K562 (cell line): Measurements from ENCODE around the gene PIN4. TPM values are rescaled to one million over a fixed set of nuclear protein-coding genes. Genes with fewer than 3 reads are reported as not detected.
"Not testable (repeated sequence)": the region's sequence is repeated elsewhere in the genome, so short reads cannot be mapped to it uniquely, and the experiment has no call there.

ENCODE experiments used
- ATAC-seq: fragments of 200-7000 bp; cut with Tn5 transposase; 3 replicates; pipeline ENCODE4 v1.9.1; 2020; ENCODE audit warnings: moderate library complexity
- BruUV-seq: library from RNA; stranded (reverse); fragments of 400-500 nt; replicated peaks from 2 replicates; lab custom pipeline; 2021; lab: Mats Ljungman, UMichigan
- CTCF ChIA-PET: fragments of 300-600 bp; formaldehyde crosslinking; extraction: SDS; loops from one replicate; lab custom pipeline; 2021; ENCODE audit warnings: low intra/inter-chr PET ratio; lab: Yijun Ruan, JAX
- POLR2A ChIA-PET: fragments of 300-600, 350-650 bp; sonication (Branson Sonifier 250); formaldehyde crosslinking; extraction: SDS; loops from one replicate; lab custom pipeline; 2021; ENCODE audit warnings: antibody characterized with exemption, inconsistent platforms; lab: Yijun Ruan, JAX
- DNase-seq, 4 experiments: peaks; one replicate each; pipeline versions ENCODE4 v3.0.0 to v3.0.0-alpha.2; 2011 to 2018; ENCODE audit warnings: low spot score in 3 of 4, mixed read lengths in 3 of 4; ENCODE audit errors: extremely low read depth in 1 of 4
- FAIRE-seq: peaks from 2 replicates; lab custom pipeline; 2011; peaks lifted over from hg19 to GRCh38; lab: Jason Lieb, UNC
- H2AFZ ChIP-seq: 2 replicates; pipeline ENCODE4 v1.6.0; 2011; ENCODE audit warnings: low read depth, low read length, control low read depth, inconsistent platforms
- H3K27ac ChIP-seq: fragments of 200-600 bp; 3 replicates; pipeline ENCODE4 v1.8.0; 2011; ENCODE audit warnings: low read depth, mild to moderate bottlenecking, control low read depth, inconsistent platforms, low read length, moderate library complexity, mixed read lengths; ENCODE audit errors: extremely low read depth
- H3K27me3 ChIP-seq, 2 experiments: fragments of 300-600 bp in 1 of 2; 2 replicates in 1 of 2; 3 replicates in 1 of 2; pipeline versions ENCODE4 v1.6.0 to v1.8.0; 2011; ENCODE audit warnings: inconsistent platforms in 2 of 2, low read length in 2 of 2, mild to moderate bottlenecking in 1 of 2, mixed read lengths in 1 of 2, moderate library complexity in 1 of 2; ENCODE audit not compliant: control insufficient read depth in 2 of 2, insufficient read depth in 2 of 2
- H3K36me3 ChIP-seq: fragments of 300-600 bp; 3 replicates; pipeline ENCODE4 v1.8.0; 2011; ENCODE audit warnings: mild to moderate bottlenecking, low read length, inconsistent platforms; ENCODE audit not compliant: control insufficient read depth, insufficient read depth
- H3K4me1 ChIP-seq, 2 experiments: fragments of 200-600 bp in 1 of 2; replicated peaks in 1 of 2; 2 replicates in 1 of 2; 3 replicates in 1 of 2; pipeline versions ENCODE4 v1.5.1 to v1.8.0; 2011; ENCODE audit warnings: inconsistent platforms in 2 of 2, low read length in 2 of 2, mild to moderate bottlenecking in 1 of 2, mixed read lengths in 1 of 2, moderate library complexity in 1 of 2; ENCODE audit not compliant: control insufficient read depth in 2 of 2, insufficient read depth in 2 of 2
- H3K4me2 ChIP-seq: 2 replicates; pipeline ENCODE4 v1.6.1; 2011; ENCODE audit warnings: low read length, control low read depth, inconsistent platforms, mixed read lengths; ENCODE audit not compliant: insufficient read depth
- H3K4me3 ChIP-seq: fragments of 200-600 bp; sonication (generic), shearing (Covaris generic); 2 replicates; pipeline ENCODE4 v1.5.1; 2016; ENCODE audit warnings: control low read depth, inconsistent platforms
- H3K79me2 ChIP-seq: fragments of 200-600 bp; 3 replicates; pipeline ENCODE4 v1.8.0; 2011; ENCODE audit warnings: low read length, inconsistent platforms; ENCODE audit not compliant: control insufficient read depth, insufficient read depth
- H3K9ac ChIP-seq, 2 experiments: 2 replicates each; pipeline versions ENCODE4 v1.6.0 to v1.6.1; 2011; ENCODE audit warnings: low read depth in 2 of 2, low read length in 2 of 2, control low read depth in 1 of 2, inconsistent platforms in 1 of 2, mild to moderate bottlenecking in 1 of 2, mixed read lengths in 1 of 2; ENCODE audit not compliant: insufficient read depth in 1 of 2
- H3K9me1 ChIP-seq: one replicate; pipeline ENCODE4 v1.6.0; 2011; ENCODE audit warnings: inconsistent platforms, mild to moderate bottlenecking, low read length, moderate library complexity; ENCODE audit not compliant: control insufficient read depth, insufficient read depth
- H3K9me3 ChIP-seq: replicated peaks from 2 replicates; pipeline ENCODE4 v1.5.1; 2011; ENCODE audit warnings: low read depth, low read length, inconsistent platforms; ENCODE audit not compliant: control insufficient read depth, insufficient read depth
- H4K20me1 ChIP-seq: replicated peaks from 2 replicates; pipeline ENCODE4 v1.6.1; 2011; ENCODE audit warnings: low read length, inconsistent platforms, mixed read lengths; ENCODE audit not compliant: control insufficient read depth, insufficient read depth
- ARHGAP35 ChIP-seq: fragments of 450-650 bp; IDR thresholded peaks from 2 replicates; pipeline ENCODE4 v1.6.1; 2018; ENCODE audit not compliant: partially characterized antibody
- ARID1B ChIP-seq: fragments of 450-650 bp; IDR thresholded peaks from 2 replicates; pipeline ENCODE4 v1.6.1; 2016; ENCODE audit warnings: antibody characterized with exemption, mild to moderate bottlenecking, inconsistent platforms
- CBFA2T2 ChIP-seq: fragments of 450-650 bp; conservative IDR thresholded peaks from 2 replicates; pipeline ENCODE4 v1.6.1; 2017; ENCODE audit warnings: mild to moderate bottlenecking
- CBFA2T3 ChIP-seq: fragments of 450-650 bp; IDR thresholded peaks from 2 replicates; pipeline ENCODE4 v1.6.1; 2017
- NR1H2 ChIP-seq: sonication (generic); formaldehyde crosslinking; IDR thresholded peaks from 2 replicates; pipeline ENCODE4 v1.4.0; 2020; ENCODE audit warnings: mild to moderate bottlenecking, missing genetic modification reagents
- TCF3 ChIP-seq: sonication (generic); formaldehyde crosslinking; IDR thresholded peaks from 2 replicates; pipeline ENCODE4 v1.4.0; 2020; ENCODE audit warnings: mild to moderate bottlenecking, missing genetic modification reagents
- TEAD4 ChIP-seq, 2 experiments: sonication (generic) in 1 of 2; formaldehyde crosslinking in 1 of 2; IDR thresholded peaks; 2 replicates each; pipeline versions ENCODE4 v1.6.1 to v1.8.0; 2012 to 2022; ENCODE audit warnings: borderline replicate concordance in 1 of 2, inconsistent platforms in 1 of 2, low read length in 1 of 2, mild to moderate bottlenecking in 1 of 2, missing genetic modification reagents in 1 of 2
- TRIM24 ChIP-seq, 2 experiments: fragments of 450-650 bp; IDR thresholded peaks; 2 replicates each; pipeline ENCODE4 v1.6.1; 2016
- U2AF1 ChIP-seq: fragments of 200-400 bp; formaldehyde crosslinking; optimal IDR thresholded peaks from 2 replicates; pipeline ENCODE3; 2017; ENCODE audit warnings: mild to moderate bottlenecking, low read depth, low read length, moderate library complexity
- WGBS: fragments of 100-300 bp; shearing (Covaris generic); methylation state at CpG from one replicate; pipeline ENCODE4 v1.1.6; 2016; ENCODE audit warnings: low coverage, mixed read lengths; ENCODE audit not compliant: insufficient coverage; ENCODE audit errors: missing lambda C conversion rate; 5-methylcytosine and 5-hydroxymethylcytosine counted together
- in situ Hi-C: fragments of 300-500 bp; cut with MboI; formaldehyde crosslinking; loops from 4 replicates; pipeline ENCODE4 v1.15.0; 2018; ENCODE audit warnings: inconsistent platforms, mixed read lengths
- intact Hi-C: fragments of 100-400 bp; cut with micrococcal nuclease; formaldehyde crosslinking; loops from 2 replicates; pipeline ENCODE4 v1.14.2; 2022
- polyA plus RNA-seq, 8 experiments: library from polyadenylated mRNA; depleted of rRNA in 4 of 8; stranded (reverse) in 5 of 8; unstranded in 3 of 8; fragments of >200 nt; fragmentation: Nextera tagmentation in 2 of 8; fragmentation: Illumina TruSeq in 1 of 8; extraction: Ambion mirVana in 2 of 8; extraction: Trizol in 1 of 8; gene quantifications; 2 replicates each; pipeline versions ENCODE4 v1.2.1 to v1.2.3, GENCODE V29; 2011 to 2014; ENCODE audit warnings: inconsistent platforms in 1 of 8, missing spikeins in 1 of 8
- total RNA-seq, 7 experiments: library from RNA; depleted of rRNA in 6 of 7; stranded (reverse); fragments of >200 nt in 6 of 7; fragmentation: Illumina TruSeq in 2 of 7; extraction: Trizol in 2 of 7; gene quantifications; 2 replicates each; pipeline versions ENCODE4 v1.2.1 to v1.2.3, GENCODE V29; 2011 to 2021; ENCODE audit warnings: low replicate concordance in 1 of 7
- TF ChIP-seq, protein P1 (sequence below): sonication (generic); formaldehyde crosslinking; IDR thresholded peaks from 2 replicates; pipeline ENCODE4 v1.8.0; 2023; ENCODE audit warnings: mild to moderate bottlenecking, missing genetic modification reagents
- TF ChIP-seq, protein P2 (sequence below): fragments of 450-650 bp; conservative IDR thresholded peaks from 2 replicates; pipeline ENCODE4 v1.6.1; 2016; ENCODE audit warnings: missing genetic modification characterization, low read depth, mild to moderate bottlenecking, control low read depth, missing compliant biosample characterization

The PIN4 gene
- total and polyA plus RNA-seq, 9 of the 15 experiments (the other 6 are each of a cell fraction or from before 2014, with no cell fraction given), result 10.0 to 132 (median 45.6) TPM

DNA sequence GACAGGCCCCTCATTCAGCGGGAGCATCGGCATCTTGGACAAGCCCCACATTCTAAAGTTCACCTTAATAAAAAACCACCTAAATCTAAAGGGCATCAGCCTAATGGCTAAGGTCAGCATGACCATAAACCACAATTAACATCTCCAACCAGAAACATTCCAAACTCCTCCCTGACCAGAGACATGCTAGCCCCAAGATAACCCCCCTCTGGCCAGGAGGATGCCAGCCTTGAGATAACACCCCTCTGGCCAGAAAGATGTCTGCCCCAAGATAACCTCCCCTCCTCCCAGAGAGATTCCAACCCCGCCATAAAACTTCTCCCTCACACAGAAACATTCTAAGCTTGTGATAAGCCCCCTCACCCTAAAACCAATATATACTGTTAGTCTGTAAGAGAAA lies 38.8 kb downstream of the PIN4 start:
- H3K36me3 ChIP-seq; intact Hi-C loops; POLR2A ChIA-PET; H3K4me2 ChIP-seq; H4K20me1 ChIP-seq; H3K27me3 ChIP-seq; H2AFZ ChIP-seq; ATAC-seq; H3K27ac ChIP-seq; H3K4me3 ChIP-seq; FAIRE-seq; BruUV-seq; H3K9me1 ChIP-seq; H3K9ac ChIP-seq; H3K9me3 ChIP-seq; in situ Hi-C loops; H3K4me1 ChIP-seq; TF ChIP-seq TEAD4 (CRISPR knock-in tag; IDR thresholded peaks at IDR 0.05; ENCODE audit: borderline replicate concordance): not testable (repeated sequence)
- peak in 1 of 4 experiments; percentile 15 for DNase-seq
- peak; percentile 37; the same call in 1 of the 2 replicates for TF ChIP-seq TCF3 (CRISPR knock-in tag)
- 0 out of 4 replicates have a peak, but pooled peaks of 1 of the 2 experiments have one; percentile 10 for TF ChIP-seq TRIM24 (IDR thresholded peaks at IDR 0.05)
- TF ChIP-seq ARID1B, result peak; percentile 20; the same call in 1 of the 2 replicates
- peak; percentile 67 for TF ChIP-seq CBFA2T3
- TF ChIP-seq TEAD4 (IDR thresholded peaks at IDR 0.05; ENCODE audit: low read length), result peak; percentile 61
- peak; percentile 49 for TF ChIP-seq CBFA2T2
- 36% methylated on average over 3 of the region's 3 CpGs for WGBS
- H3K79me2 ChIP-seq, result peaks cover 14% of the 10 kb centered on the region; the same call in 2 of the 3 replicates
- CTCF ChIA-PET, result interaction anchor here (0.6 kb wide), 1 partner anchor 13 kb away, joined by 3 read pairs; no protein-coding TSS in a partner anchor

DNA sequence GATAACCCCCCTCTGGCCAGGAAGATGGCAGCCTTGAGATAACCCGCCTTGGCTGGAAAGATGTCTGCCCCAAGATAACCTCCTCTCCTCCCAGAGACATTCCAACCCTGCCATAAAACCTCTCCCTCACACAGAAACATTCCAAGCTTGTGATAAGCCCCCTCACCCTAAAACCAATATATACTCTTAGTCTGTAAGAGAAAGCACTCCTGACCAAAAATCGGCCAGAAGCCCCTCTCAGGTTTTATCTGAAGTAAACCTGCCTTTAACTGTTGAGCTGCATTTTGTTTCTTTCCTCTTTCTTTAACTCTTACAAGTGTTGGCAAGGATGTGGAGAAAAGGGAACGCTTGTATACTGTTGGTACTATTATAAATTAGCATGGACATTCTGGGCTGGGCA lies 48.7 kb downstream of the PIN4 start:
- no peak for DNase-seq
- Histone ChIP-seq H3K4me2 (no peak overlapping the region), H3K4me3 (no peak overlapping the region), H3K27me3 (no peaks in the 10 kb centered on the region), H2AFZ (no peak overlapping the region), H3K4me1 (no peaks in the 10 kb centered on the region), H3K79me2 (peaks cover 20% of the 10 kb centered on the region; the same call in 2 of the 3 replicates), H3K9me3 (0 out of 2 replicates have a peak, but pooled peaks cover 1% of the 10 kb centered on the region), H4K20me1 (no peaks in the 10 kb centered on the region), H3K27ac (no peak overlapping the region), H3K9me1 (no peaks in the 10 kb centered on the region), H3K36me3 (peaks cover 24% of the 10 kb centered on the region), H3K9ac (no peak overlapping the region)
- in situ Hi-C loops (no loop called here), intact Hi-C loops (no loop called here)
- POLR2A ChIA-PET, result interaction anchor here (0.6 kb wide), 1 partner anchor 18 kb away, joined by 5 read pairs; no protein-coding TSS in a partner anchor
- no peak for ATAC-seq
- CTCF ChIA-PET, result no interaction called here
- FAIRE-seq, result no peak
- WGBS, result 63% methylated on average over 2 of the region's 3 CpGs
- no TSS peak for BruUV-seq
- TF ChIP-seq, protein P1, sequence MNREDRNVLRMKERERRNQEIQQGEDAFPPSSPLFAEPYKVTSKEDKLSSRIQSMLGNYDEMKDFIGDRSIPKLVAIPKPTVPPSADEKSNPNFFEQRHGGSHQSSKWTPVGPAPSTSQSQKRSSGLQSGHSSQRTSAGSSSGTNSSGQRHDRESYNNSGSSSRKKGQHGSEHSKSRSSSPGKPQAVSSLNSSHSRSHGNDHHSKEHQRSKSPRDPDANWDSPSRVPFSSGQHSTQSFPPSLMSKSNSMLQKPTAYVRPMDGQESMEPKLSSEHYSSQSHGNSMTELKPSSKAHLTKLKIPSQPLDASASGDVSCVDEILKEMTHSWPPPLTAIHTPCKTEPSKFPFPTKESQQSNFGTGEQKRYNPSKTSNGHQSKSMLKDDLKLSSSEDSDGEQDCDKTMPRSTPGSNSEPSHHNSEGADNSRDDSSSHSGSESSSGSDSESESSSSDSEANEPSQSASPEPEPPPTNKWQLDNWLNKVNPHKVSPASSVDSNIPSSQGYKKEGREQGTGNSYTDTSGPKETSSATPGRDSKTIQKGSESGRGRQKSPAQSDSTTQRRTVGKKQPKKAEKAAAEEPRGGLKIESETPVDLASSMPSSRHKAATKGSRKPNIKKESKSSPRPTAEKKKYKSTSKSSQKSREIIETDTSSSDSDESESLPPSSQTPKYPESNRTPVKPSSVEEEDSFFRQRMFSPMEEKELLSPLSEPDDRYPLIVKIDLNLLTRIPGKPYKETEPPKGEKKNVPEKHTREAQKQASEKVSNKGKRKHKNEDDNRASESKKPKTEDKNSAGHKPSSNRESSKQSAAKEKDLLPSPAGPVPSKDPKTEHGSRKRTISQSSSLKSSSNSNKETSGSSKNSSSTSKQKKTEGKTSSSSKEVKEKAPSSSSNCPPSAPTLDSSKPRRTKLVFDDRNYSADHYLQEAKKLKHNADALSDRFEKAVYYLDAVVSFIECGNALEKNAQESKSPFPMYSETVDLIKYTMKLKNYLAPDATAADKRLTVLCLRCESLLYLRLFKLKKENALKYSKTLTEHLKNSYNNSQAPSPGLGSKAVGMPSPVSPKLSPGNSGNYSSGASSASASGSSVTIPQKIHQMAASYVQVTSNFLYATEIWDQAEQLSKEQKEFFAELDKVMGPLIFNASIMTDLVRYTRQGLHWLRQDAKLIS (CRISPR knock-in tag), result no peak
- TF ChIP-seq NR1H2 (CRISPR knock-in tag) (no peak), ARHGAP35 (no peak), U2AF1 (no peak)
- TF ChIP-seq, protein P2, sequence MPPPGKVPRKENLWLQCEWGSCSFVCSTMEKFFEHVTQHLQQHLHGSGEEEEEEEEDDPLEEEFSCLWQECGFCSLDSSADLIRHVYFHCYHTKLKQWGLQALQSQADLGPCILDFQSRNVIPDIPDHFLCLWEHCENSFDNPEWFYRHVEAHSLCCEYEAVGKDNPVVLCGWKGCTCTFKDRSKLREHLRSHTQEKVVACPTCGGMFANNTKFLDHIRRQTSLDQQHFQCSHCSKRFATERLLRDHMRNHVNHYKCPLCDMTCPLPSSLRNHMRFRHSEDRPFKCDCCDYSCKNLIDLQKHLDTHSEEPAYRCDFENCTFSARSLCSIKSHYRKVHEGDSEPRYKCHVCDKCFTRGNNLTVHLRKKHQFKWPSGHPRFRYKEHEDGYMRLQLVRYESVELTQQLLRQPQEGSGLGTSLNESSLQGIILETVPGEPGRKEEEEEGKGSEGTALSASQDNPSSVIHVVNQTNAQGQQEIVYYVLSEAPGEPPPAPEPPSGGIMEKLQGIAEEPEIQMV (tag), result no peak
